HG03575 (cell line): ENCODE measurements around the gene CELA2A.
"Not testable (repeated sequence)": the region's sequence is repeated elsewhere in the genome, so short reads cannot be mapped to it uniquely, and the experiment has no call there.

Source experiments
- ATAC-seq: cut with Tn5 transposase; IDR thresholded peaks from one replicate; pipeline ENCODE4 v1.9.1; 2021; ENCODE audit not compliant: unreplicated experiment, insufficient number of reproducible peaks, low FRiP score; ENCODE audit errors: extremely low read depth

Gene CELA2A

GRCh38 chr1:15510611-15511405 is 54.3 kb downstream of the CELA2A start:
- ATAC-seq, result no peak

GRCh38 chr1:15513192-15513591 is 56.7 kb downstream of the CELA2A start:
- ATAC-seq, result no peak

GRCh38 chr1:15513919-15514318 is 57.4 kb downstream of the CELA2A start:
- ATAC-seq, result no peak

DNA sequence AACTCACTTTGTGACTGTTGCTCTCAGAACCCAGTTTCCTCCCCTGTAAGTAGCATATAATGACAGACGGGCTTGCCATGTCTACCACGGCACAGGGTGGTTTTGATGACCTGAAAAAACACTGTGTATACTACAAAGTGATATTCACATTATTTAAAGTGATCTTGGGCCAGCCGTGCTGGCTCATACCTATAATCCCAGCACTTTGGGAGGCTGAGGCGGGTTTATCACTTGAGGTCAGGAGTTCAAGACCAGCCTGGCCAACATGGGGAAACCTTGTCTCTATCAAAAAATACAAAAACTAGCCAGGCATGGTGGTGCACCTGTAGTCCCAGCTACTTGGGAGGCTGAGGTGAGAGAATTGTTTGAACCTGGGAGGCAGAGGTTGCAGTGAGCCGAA is 58.0 kb downstream of the CELA2A start:
- ATAC-seq, result not testable (repeated sequence)

DNA sequence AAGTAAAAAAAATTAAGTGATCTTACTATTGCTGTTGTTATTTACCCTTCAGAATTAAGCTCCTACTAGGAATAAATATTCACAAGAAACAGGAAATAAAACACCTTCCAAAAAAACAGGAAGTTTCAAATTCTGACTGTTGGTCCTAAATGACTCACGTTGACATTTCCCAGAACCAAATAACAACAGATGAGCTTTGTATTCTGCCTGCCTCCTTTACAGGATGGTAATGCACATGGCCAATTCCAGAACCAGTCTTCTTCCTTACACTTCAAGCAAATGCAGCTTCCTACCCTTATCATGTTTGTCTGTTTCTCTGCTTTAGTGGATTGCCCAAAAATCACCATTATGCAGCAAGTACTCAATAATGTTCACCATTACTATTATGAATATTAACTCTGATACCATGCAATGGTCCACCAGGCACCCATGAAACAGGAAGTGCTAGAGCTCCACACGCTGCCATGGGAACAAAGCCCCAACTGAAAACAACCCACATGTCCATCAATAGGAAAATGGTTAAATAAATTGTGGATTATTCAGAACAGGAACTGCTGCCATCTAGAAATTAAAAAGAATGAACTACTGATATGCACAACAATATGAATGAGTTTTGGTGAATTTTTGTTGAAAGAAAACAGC is 58.6 kb downstream of the CELA2A start:
- ATAC-seq, result no peak

- no peak for ATAC-seq
These were observed 63.1 kb downstream of the CELA2A start for GRCh38 chr1:15519625-15520024.

GRCh38 chr1:15521206-15521906 is 64.8 kb downstream of the CELA2A start:
- ATAC-seq, result not testable (repeated sequence)
